Activated naive CD4-positive, alpha-beta T cell treated with anti-CD3 and anti-CD28 coated beads, Interleukin-2, amount 50 U/mL, for 72 hours (primary cell): ENCODE results near the gene TCF7L2. TPM values are rescaled to one million over a fixed set of nuclear protein-coding genes. Genes with fewer than 3 reads are reported as not detected.
A peak's percentile ranks its signal among the peaks of the same experiment; 100 is the strongest.
"Not testable (repeated sequence)": the region's sequence is repeated elsewhere in the genome, so short reads cannot be mapped to it uniquely, and the experiment has no call there.

Experiments used
- ATAC-seq, 2 donors: fragments of 150-1000 bp; cut with Tn5 transposase; 2 replicates each; pipeline ENCODE4 v1.10.0; 2021; ENCODE audit warnings: mild to moderate bottlenecking in 2 of 2, moderate library complexity in 2 of 2
- DNase-seq, 2 donors: peaks; one replicate each; pipeline ENCODE4 v3.0.0; 2021 to 2022; ENCODE audit warnings: low spot score in 2 of 2
- H3K27ac Mint-ChIP-seq, 2 donors: one replicate each; pipeline ENCODE4 v1.8.0; 2022; ENCODE audit warnings: mild to moderate bottlenecking in 2 of 2, mixed read lengths in 2 of 2
- H3K36me3 Mint-ChIP-seq, 2 donors: one replicate each; pipeline ENCODE4 v1.8.0; 2022; ENCODE audit warnings: mixed read lengths in 2 of 2
- H3K9me3 Mint-ChIP-seq, 2 donors: one replicate each; pipeline ENCODE4 v1.8.0; 2022; ENCODE audit warnings: mixed read lengths in 2 of 2
- total RNA-seq, 2 donors: library from RNA; stranded (reverse); gene quantifications; one replicate each; pipeline ENCODE4 v1.2.3, GENCODE V29; 2022

Gene TCF7L2
- total RNA-seq, 2 donors from 2014 or later: 3.0 to 3.1 TPM

DNA sequence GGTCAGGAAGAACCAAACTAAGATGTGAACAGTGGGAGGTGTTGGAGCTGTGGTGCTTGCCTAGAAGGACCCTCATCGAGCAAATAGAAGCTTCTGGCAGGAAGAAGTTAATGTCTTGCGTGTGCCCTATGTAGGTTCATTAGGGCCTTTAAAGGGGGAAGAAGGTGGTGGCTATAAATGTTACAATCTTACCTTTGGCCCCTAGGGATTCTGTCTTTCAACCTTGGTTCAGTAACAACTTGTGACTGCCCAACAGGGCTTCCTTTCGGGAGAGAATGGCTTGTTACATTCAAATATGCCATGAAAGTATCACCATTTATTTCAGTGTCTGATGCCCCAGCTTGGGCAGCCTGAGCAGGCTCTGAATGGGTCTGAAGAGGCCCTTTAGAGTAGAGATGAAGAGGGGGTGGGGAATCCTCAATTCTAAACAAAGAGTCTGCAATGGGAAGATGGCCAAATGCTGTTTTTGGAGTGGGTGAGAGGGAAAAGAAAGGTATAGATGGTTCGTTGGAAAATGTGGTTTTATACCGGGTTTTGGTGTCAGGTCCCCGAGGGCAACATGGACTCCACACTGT lies 108.0 kb downstream of the TCF7L2 start:
- Mint-ChIP-seq H3K9me3 (no peaks in the 10 kb centered on the region), H3K27ac (no peak overlapping the region), H3K36me3 (no peaks in the 10 kb centered on the region)
- ATAC-seq (no peak), DNase-seq (no peak)

DNA sequence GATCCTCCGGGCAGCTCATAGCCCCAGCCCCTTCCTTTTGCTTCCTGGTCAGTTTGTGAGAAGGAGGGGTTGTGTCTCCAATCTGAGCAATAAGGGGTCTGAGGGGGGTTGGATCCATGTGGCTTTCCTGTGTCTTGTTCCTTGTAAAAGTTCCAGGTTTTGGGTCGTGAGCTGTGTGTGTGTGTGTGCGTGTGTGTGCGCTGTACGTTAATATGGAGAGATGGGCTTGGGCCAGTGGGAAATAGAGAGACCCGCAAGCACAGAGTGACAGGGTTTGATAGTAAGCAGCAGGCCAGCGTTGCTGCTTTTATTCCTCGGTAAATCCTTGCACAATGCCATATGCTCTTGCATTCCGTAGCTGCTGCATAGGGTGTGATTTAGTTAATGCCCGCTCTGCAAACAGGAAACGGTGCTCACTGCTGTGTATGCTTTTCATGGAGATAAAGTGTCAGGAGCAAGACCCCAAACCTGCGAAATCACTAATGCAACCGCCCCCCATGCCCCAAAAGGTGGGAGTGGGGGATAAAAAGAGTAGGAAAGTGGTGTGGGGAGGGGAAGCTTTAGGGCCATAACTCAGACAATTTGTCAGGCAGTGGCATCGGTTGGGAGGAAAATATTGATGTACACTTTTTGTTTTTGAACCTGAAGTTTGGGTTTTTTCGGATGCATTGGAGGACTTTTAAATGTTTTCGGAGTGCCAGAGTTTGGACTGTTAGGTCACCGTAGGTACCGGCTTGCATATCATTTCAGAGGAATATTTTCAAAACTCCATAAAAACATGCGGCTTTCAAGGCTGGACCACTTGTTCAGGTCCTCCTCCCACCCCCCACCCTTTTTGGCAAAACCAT lies 108.7 kb downstream of the TCF7L2 start:
- DNase-seq (no peak), ATAC-seq (no peak)
- H3K9me3 Mint-ChIP-seq: no peaks in the 10 kb centered on the region
- no peaks in the 10 kb centered on the region for H3K36me3 Mint-ChIP-seq
- no peak overlapping the region for H3K27ac Mint-ChIP-seq

DNA sequence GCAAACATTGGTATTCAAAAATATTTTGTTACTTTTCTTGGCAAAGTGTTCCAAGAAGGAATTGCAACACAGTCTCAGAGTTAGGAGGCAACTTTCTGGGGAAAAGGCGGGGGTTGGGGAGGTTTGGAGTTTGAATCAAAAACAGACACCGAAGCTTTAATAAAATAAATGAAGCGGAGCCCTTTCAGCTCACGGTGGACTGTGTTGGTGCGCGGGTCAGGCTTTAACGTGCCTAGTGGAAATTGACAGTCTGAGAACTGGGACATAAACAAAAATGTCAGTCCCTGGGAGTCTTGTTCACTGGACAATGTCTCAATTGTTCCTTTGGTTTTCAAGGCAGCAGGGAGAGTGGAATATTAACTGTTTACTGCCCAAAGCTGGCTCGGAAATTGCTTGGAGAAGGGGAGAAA lies 109.3 kb downstream of the TCF7L2 start:
- DNase-seq: no peak
- Mint-ChIP-seq H3K27ac (no peak overlapping the region), H3K9me3 (no peaks in the 10 kb centered on the region), H3K36me3 (no peaks in the 10 kb centered on the region)
- ATAC-seq: no peak

DNA sequence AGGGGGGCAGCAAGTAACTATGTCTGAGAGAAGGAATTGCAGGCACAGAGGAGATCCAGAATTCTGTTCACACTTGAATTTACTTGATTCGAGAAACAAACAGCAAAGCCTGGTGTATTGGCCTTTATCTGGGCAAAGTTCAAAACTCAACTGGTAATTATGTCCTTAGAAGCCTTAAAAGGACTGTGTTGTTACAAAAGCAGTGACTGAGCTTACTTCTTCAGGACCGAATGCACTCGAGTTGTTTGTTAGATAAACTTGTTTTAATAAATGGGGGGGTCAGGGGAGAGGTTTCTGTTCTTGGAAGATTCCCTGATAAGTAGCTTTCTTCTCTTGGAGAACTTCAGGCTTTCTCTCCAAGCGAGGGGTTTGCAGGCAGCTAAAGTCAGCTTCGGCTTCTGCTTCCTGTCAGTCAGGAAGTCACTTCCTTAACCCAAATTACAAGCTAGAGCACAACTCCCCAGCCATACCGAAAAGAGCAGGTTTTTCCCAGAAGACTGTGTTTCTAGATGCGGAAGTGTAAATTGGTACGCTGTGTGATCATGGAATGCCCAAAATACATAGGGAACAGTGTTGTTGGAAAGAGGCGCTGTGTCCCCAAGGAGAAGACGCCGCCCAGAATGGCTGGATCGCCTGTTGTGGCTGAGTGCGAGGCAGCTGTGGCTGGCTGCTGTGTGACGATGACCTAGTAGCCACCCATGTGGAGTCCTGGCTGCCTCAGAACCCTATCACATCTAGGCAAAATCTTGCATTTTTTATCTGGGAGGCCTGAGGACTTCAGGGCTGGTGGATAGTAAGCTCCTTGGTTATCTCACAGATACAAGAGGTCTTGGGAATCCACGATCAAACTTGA lies 110.4 kb downstream of the TCF7L2 start:
- no peaks in the 10 kb centered on the region for H3K9me3 Mint-ChIP-seq
- no peaks in the 10 kb centered on the region for H3K36me3 Mint-ChIP-seq
- ATAC-seq (no peak), DNase-seq (no peak)
- H3K27ac Mint-ChIP-seq: no peak overlapping the region

- Mint-ChIP-seq H3K9me3 (no peaks in the 10 kb centered on the region), H3K27ac (no peak overlapping the region), H3K36me3 (no peaks in the 10 kb centered on the region)
- DNase-seq: no peak
- ATAC-seq: no peak
Observed at GRCh38 chr10:113061054-113061430, 111.0 kb downstream of the TCF7L2 start.

GRCh38 chr10:113061557-113061956 lies 111.5 kb downstream of the TCF7L2 start:
- no peak overlapping the region for H3K27ac Mint-ChIP-seq
- H3K36me3 Mint-ChIP-seq: no peaks in the 10 kb centered on the region

GRCh38 chr10:113063043-113063967 lies 113.3 kb downstream of the TCF7L2 start:
- no peak overlapping the region for H3K27ac Mint-ChIP-seq
- no peak for DNase-seq
- ATAC-seq: no peak
- H3K36me3 Mint-ChIP-seq: no peaks in the 10 kb centered on the region
- no peaks in the 10 kb centered on the region for H3K9me3 Mint-ChIP-seq

More at GRCh38 chr10:113061557-113061956, 111.5 kb downstream of the TCF7L2 start:
- DNase-seq (no peak), ATAC-seq (no peak)
- H3K9me3 Mint-ChIP-seq: no peaks in the 10 kb centered on the region

DNA sequence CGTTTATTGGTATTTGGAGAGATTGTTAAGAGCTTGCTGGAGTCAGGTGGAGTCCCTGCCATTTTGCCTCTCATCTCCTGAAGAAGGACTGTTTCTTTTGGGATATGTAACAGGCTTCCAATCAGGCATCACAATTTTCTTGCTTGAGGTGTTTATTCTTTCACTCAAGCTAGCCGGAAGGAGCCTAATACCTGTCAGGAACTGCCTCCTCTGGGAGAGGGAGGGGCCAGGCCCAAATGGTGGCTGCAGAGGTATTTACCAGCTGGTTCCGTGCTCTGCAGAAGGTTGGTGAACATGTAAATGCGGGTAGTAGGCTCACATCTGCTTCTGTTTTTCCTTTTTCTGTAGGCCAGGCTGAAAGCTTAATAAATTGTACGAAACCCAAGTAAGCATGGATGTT lies 114.0 kb downstream of the TCF7L2 start:
- DNase-seq (no peak), ATAC-seq (no peak)
- Mint-ChIP-seq H3K9me3 (no peaks in the 10 kb centered on the region), H3K27ac (no peak overlapping the region), H3K36me3 (no peaks in the 10 kb centered on the region)

GRCh38 chr10:113066120-113066519 lies 116.1 kb downstream of the TCF7L2 start:
- not testable (repeated sequence) for H3K36me3 Mint-ChIP-seq, DNase-seq, H3K9me3 Mint-ChIP-seq, ATAC-seq, H3K27ac Mint-ChIP-seq

GRCh38 chr10:113066561-113067312 lies 116.7 kb downstream of the TCF7L2 start:
- DNase-seq (no peak), ATAC-seq (no peak)
- H3K36me3 Mint-ChIP-seq: no peaks in the 10 kb centered on the region
- no peak overlapping the region for H3K27ac Mint-ChIP-seq
- no peaks in the 10 kb centered on the region for H3K9me3 Mint-ChIP-seq

- H3K36me3 Mint-ChIP-seq: no peaks in the 10 kb centered on the region
- H3K27ac Mint-ChIP-seq: peak overlapping the region in 1 of 2 donors; percentile 68
- no peaks in the 10 kb centered on the region for H3K9me3 Mint-ChIP-seq
- DNase-seq (no peak), ATAC-seq (no peak)
Observed at GRCh38 chr10:113067501-113067900, 117.5 kb downstream of the TCF7L2 start.

DNA sequence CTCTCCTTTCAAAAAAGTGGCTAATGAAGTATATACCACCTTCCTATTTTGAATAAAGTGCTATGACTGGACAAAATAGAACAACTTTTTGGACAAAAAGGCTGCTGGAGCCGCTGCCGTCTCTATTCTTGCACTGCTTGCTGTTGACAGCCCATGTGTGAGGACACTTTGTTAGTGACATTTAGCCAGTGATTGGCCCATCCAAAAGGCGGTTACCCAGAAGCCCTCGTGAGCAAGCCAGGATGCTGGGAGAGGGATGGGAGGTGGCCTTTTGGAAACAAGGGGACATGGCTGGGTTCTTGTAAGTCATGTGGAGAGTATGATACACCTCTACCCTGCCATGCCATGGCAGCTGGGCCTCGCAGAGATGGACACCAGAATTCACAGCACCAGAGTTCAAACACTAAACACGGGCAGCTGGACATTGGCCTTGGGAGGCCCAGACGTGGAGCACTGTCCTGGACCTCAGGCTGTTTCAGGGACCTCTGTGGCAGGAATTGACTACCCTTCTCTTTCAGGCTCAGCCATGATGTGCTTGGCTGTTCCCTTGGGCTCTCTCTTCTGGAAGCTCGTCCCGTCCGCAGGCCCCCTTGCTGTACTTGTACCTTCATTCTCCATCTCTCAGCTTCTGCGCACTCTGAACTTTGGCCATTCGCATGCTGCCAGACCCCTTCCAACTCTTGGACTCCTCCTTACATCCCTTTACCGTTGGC lies 118.3 kb downstream of the TCF7L2 start:
- DNase-seq: no peak
- H3K9me3 Mint-ChIP-seq: no peaks in the 10 kb centered on the region
- H3K36me3 Mint-ChIP-seq: no peaks in the 10 kb centered on the region
- ATAC-seq: no peak
- H3K27ac Mint-ChIP-seq: peak overlapping the region in 1 of 2 donors; percentile 13

DNA sequence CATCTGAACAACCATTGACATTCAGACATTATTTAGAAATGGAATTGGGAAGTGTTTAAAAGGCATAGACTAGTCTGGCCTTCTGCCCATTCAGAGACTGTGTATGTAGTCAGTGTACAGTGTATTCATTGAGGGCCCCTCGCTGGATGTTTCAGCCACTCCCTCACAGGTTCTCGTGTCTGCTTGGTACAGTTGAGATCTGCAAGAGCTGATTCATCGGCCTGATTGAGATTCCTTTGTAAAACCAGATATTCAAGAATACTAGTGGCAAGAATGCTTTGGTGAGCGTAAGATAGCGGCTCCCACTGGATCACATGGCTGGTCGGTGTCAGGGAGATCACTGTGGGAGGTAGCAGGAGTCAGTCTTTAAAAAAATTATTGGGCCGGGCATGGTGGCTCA lies 119.5 kb downstream of the TCF7L2 start:
- no peak for DNase-seq
- no peaks in the 10 kb centered on the region for H3K9me3 Mint-ChIP-seq
- ATAC-seq: no peak
- H3K36me3 Mint-ChIP-seq: no peaks in the 10 kb centered on the region
- no peak overlapping the region for H3K27ac Mint-ChIP-seq

DNA sequence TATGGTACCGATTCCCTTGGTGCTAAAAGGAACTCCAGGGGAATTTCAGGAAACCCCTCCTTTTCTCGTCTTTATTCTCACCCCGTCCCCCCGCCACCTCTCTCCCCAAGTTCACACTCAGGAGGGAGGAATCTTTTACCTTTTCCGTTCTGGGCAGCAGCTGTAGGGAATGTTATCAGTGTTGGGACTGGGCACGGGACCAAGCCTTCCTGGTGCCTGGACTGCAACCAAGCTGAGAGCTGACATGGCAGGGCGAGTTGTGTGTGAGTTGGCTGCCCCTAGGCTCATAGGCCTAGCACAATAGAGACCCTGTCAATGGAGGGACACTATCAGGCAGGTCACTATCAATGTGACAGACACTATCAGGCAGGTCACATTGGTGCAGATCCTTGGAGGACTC lies 121.4 kb downstream of the TCF7L2 start:
- H3K9me3 Mint-ChIP-seq: no peaks in the 10 kb centered on the region
- no peak overlapping the region for H3K27ac Mint-ChIP-seq
- DNase-seq (no peak), ATAC-seq (no peak)
- H3K36me3 Mint-ChIP-seq: no peaks in the 10 kb centered on the region

GRCh38 chr10:113073549-113074189 lies 123.6 kb downstream of the TCF7L2 start:
- ATAC-seq (no peak), DNase-seq (no peak)
- no peaks in the 10 kb centered on the region for H3K9me3 Mint-ChIP-seq
- H3K36me3 Mint-ChIP-seq: no peaks in the 10 kb centered on the region
- H3K27ac Mint-ChIP-seq: no peak overlapping the region
